Measurements from ENCODE around the gene TUBB2A.

Gene TUBB2A

DNA sequence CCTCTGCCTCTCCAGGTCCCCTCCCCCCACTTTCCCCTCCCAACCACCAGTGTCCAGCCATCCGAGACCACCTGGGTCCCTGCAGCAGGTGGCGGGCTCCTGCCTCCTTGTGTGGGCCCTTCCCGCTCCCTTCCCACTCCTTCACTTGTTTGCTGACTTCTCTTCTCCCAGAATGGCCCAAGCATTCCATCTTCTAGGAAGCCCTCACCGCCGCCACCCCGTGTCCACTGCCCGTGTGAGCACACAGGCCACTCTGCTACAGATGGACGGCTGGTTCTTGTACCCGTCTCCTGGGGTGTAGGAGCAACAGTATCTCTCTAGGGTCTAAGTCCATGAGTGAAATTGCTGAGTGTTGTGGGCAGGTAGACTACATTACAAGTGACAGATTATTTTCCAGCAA, 23.8 kb downstream of the TUBB2A start:
- Histone ChIP-seq H3K9me3 (ENCODE audit: control extremely low read depth in 1 of 5, control insufficient read depth in 4 of 5, insufficient read depth in 2 of 5, low read depth in 1 of 5, low read length in 4 of 5) (no peaks in the 10 kb centered on the region), H3K36me3 (ENCODE audit: control insufficient read depth in 4 of 4, insufficient read depth in 4 of 4, low read length in 3 of 4) (peaks cover 0 to 30% (median 22%) of the 10 kb centered on the region in 4 experiments), H3K4me1 (ENCODE audit: control extremely low read depth in 1 of 4, control insufficient read depth in 4 of 4, insufficient read depth in 4 of 4, low read length in 3 of 4) (no peaks in the 10 kb centered on the region), H3K27me3 (replicated peaks in 2 of 5; ENCODE audit: control insufficient read depth in 4 of 5, insufficient read depth in 5 of 5, low read length in 4 of 5) (no peaks in the 10 kb centered on the region), H3K27ac (ENCODE audit: insufficient read depth in 1 of 2, low read depth in 1 of 2, low read length in 2 of 2, poor library complexity in 1 of 2, severe bottlenecking in 2 of 2) (no peak overlapping the region), H3K4me3 (ENCODE audit: control insufficient read depth in 1 of 7, extremely low read depth in 1 of 7, insufficient read depth in 4 of 7, low read depth in 2 of 7, low read length in 6 of 7) (no peak overlapping the region)
- CTCF ChIA-PET: no interaction called here
- POLR2A ChIA-PET: no interaction called here
- 100% methylated on average over 3 of the region's 9 CpGs for WGBS (ENCODE audit: insufficient coverage)
- no peak for DNase-seq

DNA sequence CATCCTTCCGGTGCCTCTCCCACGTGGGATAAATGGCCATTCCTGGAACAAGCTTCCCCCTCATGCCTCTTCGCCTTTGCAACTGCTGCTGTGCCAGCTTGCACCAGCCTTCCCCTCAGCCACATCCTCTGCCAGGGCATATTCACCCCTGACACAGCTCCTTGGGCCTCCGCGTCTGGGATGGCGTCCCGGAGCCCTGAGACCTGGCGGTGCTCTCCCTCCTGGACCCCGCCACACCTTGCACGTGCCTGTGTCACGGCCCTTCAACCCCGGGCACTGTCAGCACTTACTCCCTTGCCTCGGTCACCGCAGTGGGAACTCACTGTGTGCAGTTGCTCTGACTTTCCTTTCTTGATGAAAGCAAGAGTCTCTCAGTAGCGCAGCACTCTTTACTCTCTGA, 25.6 kb downstream of the TUBB2A start:
- peaks cover 0 to 24% (median 13%) of the 10 kb centered on the region in 4 experiments for H3K36me3 ChIP-seq (ENCODE audit: control insufficient read depth in 4 of 4, insufficient read depth in 4 of 4, low read length in 3 of 4)
- no peaks in the 10 kb centered on the region for H3K4me1 ChIP-seq (ENCODE audit: control extremely low read depth in 1 of 4, control insufficient read depth in 4 of 4, insufficient read depth in 4 of 4, low read length in 3 of 4)
- POLR2A ChIA-PET: no interaction called here
- DNase-seq: no peak
- CTCF ChIA-PET: interaction anchor here (0.6 kb wide), 1 partner anchor 133 kb away, joined by 3 read pairs; no protein-coding TSS in a partner anchor
- no peak overlapping the region for H3K27ac ChIP-seq (ENCODE audit: insufficient read depth in 1 of 2, low read depth in 1 of 2, low read length in 2 of 2, poor library complexity in 1 of 2, severe bottlenecking in 2 of 2)
- 99% methylated on average over 15 of the region's 15 CpGs for WGBS (ENCODE audit: insufficient coverage)
- no peaks in the 10 kb centered on the region for H3K9me3 ChIP-seq (ENCODE audit: control extremely low read depth in 1 of 5, control insufficient read depth in 4 of 5, insufficient read depth in 2 of 5, low read depth in 1 of 5, low read length in 4 of 5)
- H3K27me3 ChIP-seq (replicated peaks in 2 of 5; ENCODE audit: control insufficient read depth in 4 of 5, insufficient read depth in 5 of 5, low read length in 4 of 5): no peaks in the 10 kb centered on the region
- H3K4me3 ChIP-seq (ENCODE audit: control insufficient read depth in 1 of 7, extremely low read depth in 1 of 7, insufficient read depth in 4 of 7, low read depth in 2 of 7, low read length in 6 of 7): no peak overlapping the region

DNA sequence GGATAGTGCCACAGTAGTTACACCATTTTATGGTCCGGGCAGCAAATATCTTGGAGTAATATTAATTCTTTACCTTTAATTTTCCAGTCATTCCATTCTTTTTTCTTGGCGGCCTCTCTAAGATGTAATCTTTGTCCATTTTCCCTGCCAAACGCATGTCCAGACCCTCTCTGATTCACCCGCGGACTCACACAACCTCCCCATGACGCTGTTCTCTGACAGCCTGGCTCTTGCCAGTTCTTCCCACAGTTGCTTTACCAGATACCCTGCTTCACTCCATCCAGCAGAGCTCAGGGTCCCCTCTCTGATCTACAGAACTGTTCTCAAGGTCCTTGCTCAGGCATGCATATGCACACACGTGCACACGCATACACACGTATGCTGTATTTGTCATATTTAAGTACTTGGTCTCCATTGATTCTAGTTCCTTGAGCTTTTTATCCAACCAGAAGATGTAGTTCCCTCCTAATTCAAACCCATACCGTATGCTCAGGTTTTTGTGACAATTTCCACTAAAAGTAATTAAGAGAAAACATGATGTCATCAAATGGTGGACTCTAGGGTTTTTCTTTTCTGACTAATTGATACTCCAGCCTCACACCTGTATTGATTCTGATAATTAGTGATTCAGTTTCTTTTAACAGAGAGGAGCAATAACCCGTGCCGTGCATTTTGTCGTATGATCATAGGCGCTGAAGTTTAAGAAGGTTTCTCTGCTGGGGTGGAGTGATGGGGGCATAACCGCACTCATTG, 28.8 kb downstream of the TUBB2A start:
- no peak for DNase-seq
- Histone ChIP-seq H3K4me1 (ENCODE audit: control extremely low read depth in 1 of 4, control insufficient read depth in 4 of 4, insufficient read depth in 4 of 4, low read length in 3 of 4) (no peaks in the 10 kb centered on the region), H3K36me3 (ENCODE audit: control insufficient read depth in 4 of 4, insufficient read depth in 4 of 4, low read length in 3 of 4) (peaks cover 0 to 18% (median 9%) of the 10 kb centered on the region in 4 experiments), H3K4me3 (ENCODE audit: control insufficient read depth in 1 of 7, extremely low read depth in 1 of 7, insufficient read depth in 4 of 7, low read depth in 2 of 7, low read length in 6 of 7) (no peak overlapping the region), H3K27ac (ENCODE audit: insufficient read depth in 1 of 2, low read depth in 1 of 2, low read length in 2 of 2, poor library complexity in 1 of 2, severe bottlenecking in 2 of 2) (no peak overlapping the region), H3K27me3 (replicated peaks in 2 of 5; ENCODE audit: control insufficient read depth in 4 of 5, insufficient read depth in 5 of 5, low read length in 4 of 5) (no peaks in the 10 kb centered on the region), H3K9me3 (ENCODE audit: control extremely low read depth in 1 of 5, control insufficient read depth in 4 of 5, insufficient read depth in 2 of 5, low read depth in 1 of 5, low read length in 4 of 5) (no peaks in the 10 kb centered on the region)
- ChIA-PET POLR2A (no interaction called here), CTCF (interaction anchor here (0.7 to 3.8 kb wide), 8 partner anchors 12 to 131 kb away, joined by 3 to 14 read pairs (median 4); no protein-coding TSS in a partner anchor)
- WGBS (ENCODE audit: insufficient coverage): 97% methylated on average over 9 of the region's 15 CpGs

DNA sequence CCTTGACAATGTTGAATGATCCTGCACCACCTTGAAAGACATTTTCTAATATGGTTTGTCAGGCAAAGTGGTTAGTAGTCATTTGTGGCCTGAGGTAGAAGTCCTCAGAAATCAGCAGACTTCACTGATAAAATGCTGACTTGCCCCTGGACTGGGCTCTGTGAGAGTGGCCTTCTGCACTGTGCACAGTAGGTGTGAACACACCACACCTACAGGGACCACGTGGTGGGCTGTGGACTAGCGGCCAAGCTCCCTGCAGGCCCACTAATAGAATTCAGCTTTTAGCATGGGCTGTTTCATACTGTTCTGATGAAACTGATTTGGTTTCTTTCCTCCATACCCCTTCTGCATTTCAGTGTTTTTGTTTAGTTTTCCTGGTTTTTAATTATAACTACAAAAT, 31.5 kb downstream of the TUBB2A start:
- H3K27ac ChIP-seq (ENCODE audit: insufficient read depth in 1 of 2, low read depth in 1 of 2, low read length in 2 of 2, poor library complexity in 1 of 2, severe bottlenecking in 2 of 2): no peak overlapping the region
- no peak for DNase-seq
- 17% methylated on average over 1 of the region's 2 CpGs for WGBS (ENCODE audit: insufficient coverage)
- no peaks in the 10 kb centered on the region for H3K4me1 ChIP-seq (ENCODE audit: control extremely low read depth in 1 of 4, control insufficient read depth in 4 of 4, insufficient read depth in 4 of 4, low read length in 3 of 4)
- POLR2A ChIA-PET: interaction anchor here (0.6 kb wide), 1 partner anchor 106 kb away, joined by 4 read pairs; no protein-coding TSS in a partner anchor
- no peaks in the 10 kb centered on the region for H3K9me3 ChIP-seq (ENCODE audit: control extremely low read depth in 1 of 5, control insufficient read depth in 4 of 5, insufficient read depth in 2 of 5, low read depth in 1 of 5, low read length in 4 of 5)
- H3K4me3 ChIP-seq (ENCODE audit: control insufficient read depth in 1 of 7, extremely low read depth in 1 of 7, insufficient read depth in 4 of 7, low read depth in 2 of 7, low read length in 6 of 7): no peak overlapping the region
- H3K36me3 ChIP-seq (ENCODE audit: control insufficient read depth in 4 of 4, insufficient read depth in 4 of 4, low read length in 3 of 4): peaks cover 0 to 8% (median 5%) of the 10 kb centered on the region in 4 experiments
- CTCF ChIA-PET: interaction anchor here (0.8 to 3.5 kb wide), 6 partner anchors 35 to 154 kb away, joined by 3 to 14 read pairs (median 4); no protein-coding TSS in a partner anchor
- H3K27me3 ChIP-seq (replicated peaks in 2 of 5; ENCODE audit: control insufficient read depth in 4 of 5, insufficient read depth in 5 of 5, low read length in 4 of 5): no peaks in the 10 kb centered on the region

DNA sequence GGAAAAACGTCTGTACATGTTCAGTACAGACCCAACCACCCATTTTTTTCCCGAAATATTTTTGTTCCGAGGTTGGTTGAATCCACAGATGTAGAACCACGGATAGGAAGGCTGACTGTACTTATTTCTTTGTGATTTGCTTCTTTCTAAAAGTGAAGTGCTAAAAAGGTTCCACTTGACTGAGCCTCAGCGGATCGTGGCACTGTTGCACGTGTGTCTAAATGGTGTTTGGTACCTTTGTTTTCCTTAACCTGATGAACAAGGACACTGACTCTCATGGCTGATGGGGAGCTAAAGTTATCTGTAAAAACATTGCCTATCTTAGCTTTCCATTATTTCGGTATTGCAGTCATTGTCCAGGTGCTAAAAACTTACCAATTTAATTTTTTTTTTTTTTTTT, 32.7 kb downstream of the TUBB2A start:
- Histone ChIP-seq H3K4me1 (ENCODE audit: control extremely low read depth in 1 of 4, control insufficient read depth in 4 of 4, insufficient read depth in 4 of 4, low read length in 3 of 4) (no peaks in the 10 kb centered on the region), H3K27ac (ENCODE audit: insufficient read depth in 1 of 2, low read depth in 1 of 2, low read length in 2 of 2, poor library complexity in 1 of 2, severe bottlenecking in 2 of 2) (no peak overlapping the region), H3K27me3 (replicated peaks in 2 of 5; ENCODE audit: control insufficient read depth in 4 of 5, insufficient read depth in 5 of 5, low read length in 4 of 5) (no peaks in the 10 kb centered on the region), H3K4me3 (ENCODE audit: control insufficient read depth in 1 of 7, extremely low read depth in 1 of 7, insufficient read depth in 4 of 7, low read depth in 2 of 7, low read length in 6 of 7) (no peak overlapping the region), H3K36me3 (ENCODE audit: control insufficient read depth in 4 of 4, insufficient read depth in 4 of 4, low read length in 3 of 4) (peaks cover 0 to 8% (median 0%) of the 10 kb centered on the region in 4 experiments), H3K9me3 (ENCODE audit: control extremely low read depth in 1 of 5, control insufficient read depth in 4 of 5, insufficient read depth in 2 of 5, low read depth in 1 of 5, low read length in 4 of 5) (no peaks in the 10 kb centered on the region)
- ChIA-PET CTCF (interaction anchor here (0.6 to 1.5 kb wide), 3 partner anchors 123 to 155 kb away, joined by 4 to 5 read pairs (median 4); no protein-coding TSS in a partner anchor), POLR2A (interaction anchor here (0.6 kb wide), 1 partner anchor 56 kb away, joined by 4 read pairs; no protein-coding TSS in a partner anchor)
- DNase-seq: no peak
- 91% methylated on average over 6 of the region's 8 CpGs for WGBS (ENCODE audit: insufficient coverage)

DNA sequence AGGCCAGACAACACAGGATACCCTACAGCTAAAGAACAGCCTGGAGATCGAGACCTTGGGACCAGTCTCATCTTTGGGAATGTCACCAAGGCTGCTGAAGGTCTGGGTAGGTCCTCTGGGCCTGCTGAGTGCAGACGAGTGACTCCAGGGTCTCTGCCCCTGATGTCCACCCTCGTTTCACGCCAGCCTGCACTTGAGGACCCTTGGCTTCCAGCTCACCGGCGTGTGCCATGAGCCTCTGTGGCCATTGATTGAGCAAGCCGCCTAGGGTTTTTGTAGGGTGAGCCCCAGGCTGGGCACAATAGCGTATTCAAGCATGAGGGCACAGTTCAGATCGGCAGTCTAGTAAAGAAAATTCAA, 34.5 kb downstream of the TUBB2A start:
- no peaks in the 10 kb centered on the region for H3K27me3 ChIP-seq (replicated peaks in 2 of 5; ENCODE audit: control insufficient read depth in 4 of 5, insufficient read depth in 5 of 5, low read length in 4 of 5)
- no peaks in the 10 kb centered on the region for H3K36me3 ChIP-seq (ENCODE audit: control insufficient read depth in 4 of 4, insufficient read depth in 4 of 4, low read length in 3 of 4)
- 96% methylated on average over 9 of the region's 9 CpGs for WGBS (ENCODE audit: insufficient coverage)
- no peak overlapping the region for H3K27ac ChIP-seq (ENCODE audit: insufficient read depth in 1 of 2, low read depth in 1 of 2, low read length in 2 of 2, poor library complexity in 1 of 2, severe bottlenecking in 2 of 2)
- H3K4me3 ChIP-seq (ENCODE audit: control insufficient read depth in 1 of 7, extremely low read depth in 1 of 7, insufficient read depth in 4 of 7, low read depth in 2 of 7, low read length in 6 of 7): no peak overlapping the region
- ChIA-PET POLR2A (no interaction called here), CTCF (interaction anchor here (0.9 to 1.5 kb wide), 3 partner anchors 42 to 129 kb away, joined by 3 to 7 read pairs (median 4); no protein-coding TSS in a partner anchor)
- no peak for DNase-seq
- H3K9me3 ChIP-seq (ENCODE audit: control extremely low read depth in 1 of 5, control insufficient read depth in 4 of 5, insufficient read depth in 2 of 5, low read depth in 1 of 5, low read length in 4 of 5): no peaks in the 10 kb centered on the region
- H3K4me1 ChIP-seq (ENCODE audit: control extremely low read depth in 1 of 4, control insufficient read depth in 4 of 4, insufficient read depth in 4 of 4, low read length in 3 of 4): peaks cover 5 to 10% (median 8%) of the 10 kb centered on the region in 4 experiments

DNA sequence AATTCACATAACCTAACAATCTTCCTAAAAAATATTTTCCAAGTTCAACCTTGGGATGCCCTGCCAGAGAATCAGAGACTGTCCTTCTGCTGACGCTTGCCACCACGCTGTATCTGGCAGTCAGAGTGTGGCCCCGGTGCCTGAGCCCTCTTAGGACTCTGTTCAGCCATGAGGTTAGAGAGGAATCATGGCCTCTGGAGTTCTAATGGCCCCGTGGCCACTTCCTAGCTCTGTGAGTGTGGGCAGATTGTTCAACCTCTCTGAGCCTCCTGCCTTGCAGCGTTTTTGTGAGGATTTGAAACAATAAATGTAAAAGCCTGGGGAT, 36.6 kb downstream of the TUBB2A start:
- ChIA-PET CTCF (no interaction called here), POLR2A (interaction anchor here (0.6 kb wide), 1 partner anchor 353 kb away, joined by 3 read pairs; no protein-coding TSS in a partner anchor)
- WGBS (ENCODE audit: insufficient coverage): 100% methylated on average over 4 of the region's 5 CpGs

More for the DNA sequence above, 36.6 kb downstream of the TUBB2A start:
- no peaks in the 10 kb centered on the region for H3K27me3 ChIP-seq (replicated peaks in 2 of 5; ENCODE audit: control insufficient read depth in 4 of 5, insufficient read depth in 5 of 5, low read length in 4 of 5)
- peaks cover 7 to 13% (median 12%) of the 10 kb centered on the region in 4 experiments for H3K4me1 ChIP-seq (ENCODE audit: control extremely low read depth in 1 of 4, control insufficient read depth in 4 of 4, insufficient read depth in 4 of 4, low read length in 3 of 4)
- DNase-seq: no peak
- no peaks in the 10 kb centered on the region for H3K36me3 ChIP-seq (ENCODE audit: control insufficient read depth in 4 of 4, insufficient read depth in 4 of 4, low read length in 3 of 4)
- H3K9me3 ChIP-seq (ENCODE audit: control extremely low read depth in 1 of 5, control insufficient read depth in 4 of 5, insufficient read depth in 2 of 5, low read depth in 1 of 5, low read length in 4 of 5): no peaks in the 10 kb centered on the region
- no peak overlapping the region for H3K27ac ChIP-seq (ENCODE audit: insufficient read depth in 1 of 2, low read depth in 1 of 2, low read length in 2 of 2, poor library complexity in 1 of 2, severe bottlenecking in 2 of 2)
- no peak overlapping the region for H3K4me3 ChIP-seq (ENCODE audit: control insufficient read depth in 1 of 7, extremely low read depth in 1 of 7, insufficient read depth in 4 of 7, low read depth in 2 of 7, low read length in 6 of 7)

All from common myeloid progenitor, CD34-positive (primary cell).